ENCODE data around the gene TCIRG1. TPM values are rescaled to one million over a fixed set of nuclear protein-coding genes. Genes with fewer than 3 reads are reported as not detected.

TCIRG1 gene
- polyA plus RNA-seq, 1 experiment: 111 TPM

- Histone ChIP-seq H3K27me3 (ENCODE audit: control insufficient read depth, insufficient read depth, low read length) (no peaks in the 10 kb centered on the region), H3K4me3 (ENCODE audit: low read depth, low read length) (no peak overlapping the region), H3K36me3 (ENCODE audit: control insufficient read depth, insufficient read depth, low read length) (peaks cover 35% of the 10 kb centered on the region)
- ChIA-PET CTCF (interaction anchor here (0.9 to 3.0 kb wide), 4 partner anchors 11 to 169 kb away, joined by 3 to 13 read pairs (median 3); partner anchors contain the start of gene ALDH3B1), POLR2A (interaction anchor here (0.8 kb wide), 1 partner anchor 32 kb away, joined by 4 read pairs; no protein-coding TSS in a partner anchor)
- no peak for DNase-seq (ENCODE audit: low read depth)
- TF ChIP-seq, protein P1, sequence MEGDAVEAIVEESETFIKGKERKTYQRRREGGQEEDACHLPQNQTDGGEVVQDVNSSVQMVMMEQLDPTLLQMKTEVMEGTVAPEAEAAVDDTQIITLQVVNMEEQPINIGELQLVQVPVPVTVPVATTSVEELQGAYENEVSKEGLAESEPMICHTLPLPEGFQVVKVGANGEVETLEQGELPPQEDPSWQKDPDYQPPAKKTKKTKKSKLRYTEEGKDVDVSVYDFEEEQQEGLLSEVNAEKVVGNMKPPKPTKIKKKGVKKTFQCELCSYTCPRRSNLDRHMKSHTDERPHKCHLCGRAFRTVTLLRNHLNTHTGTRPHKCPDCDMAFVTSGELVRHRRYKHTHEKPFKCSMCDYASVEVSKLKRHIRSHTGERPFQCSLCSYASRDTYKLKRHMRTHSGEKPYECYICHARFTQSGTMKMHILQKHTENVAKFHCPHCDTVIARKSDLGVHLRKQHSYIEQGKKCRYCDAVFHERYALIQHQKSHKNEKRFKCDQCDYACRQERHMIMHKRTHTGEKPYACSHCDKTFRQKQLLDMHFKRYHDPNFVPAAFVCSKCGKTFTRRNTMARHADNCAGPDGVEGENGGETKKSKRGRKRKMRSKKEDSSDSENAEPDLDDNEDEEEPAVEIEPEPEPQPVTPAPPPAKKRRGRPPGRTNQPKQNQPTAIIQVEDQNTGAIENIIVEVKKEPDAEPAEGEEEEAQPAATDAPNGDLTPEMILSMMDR (IDR thresholded peaks at IDR 0.05; ENCODE audit: insufficient read depth, low read depth, low read length): no peak
Measured at GRCh38 chr11:68042219-68043028, 3.6 kb downstream of the TCIRG1 start.

GRCh38 chr11:68043029-68043348 is 4.2 kb downstream of the TCIRG1 start:
- H3K4me3 ChIP-seq (ENCODE audit: low read depth, low read length): no peak overlapping the region
- TF ChIP-seq, protein P1 (IDR thresholded peaks at IDR 0.05; ENCODE audit: insufficient read depth, low read depth, low read length): no peak
- DNase-seq (ENCODE audit: low read depth): no peak
- ChIA-PET POLR2A (no interaction called here), CTCF (interaction anchor here (0.8 to 3.0 kb wide), 5 partner anchors 10 to 331 kb away, joined by 3 to 13 read pairs (median 3); partner anchors contain the start of gene ALDH3B1)
- no peaks in the 10 kb centered on the region for H3K27me3 ChIP-seq (ENCODE audit: control insufficient read depth, insufficient read depth, low read length)
- H3K36me3 ChIP-seq (ENCODE audit: control insufficient read depth, insufficient read depth, low read length): peaks cover 40% of the 10 kb centered on the region

- CTCF ChIA-PET: interaction anchor here (0.8 to 1.4 kb wide), 4 partner anchors 10 to 330 kb away, joined by 3 read pairs; no protein-coding TSS in a partner anchor
- H3K36me3 ChIP-seq (ENCODE audit: control insufficient read depth, insufficient read depth, low read length): peaks cover 43% of the 10 kb centered on the region
- H3K4me3 ChIP-seq (ENCODE audit: low read depth, low read length): 0 out of 2 replicates have a peak overlapping the region, but pooled peaks have one; percentile 4
- no peaks in the 10 kb centered on the region for H3K27me3 ChIP-seq (ENCODE audit: control insufficient read depth, insufficient read depth, low read length)
- peak; percentile 24 for DNase-seq (ENCODE audit: low read depth)
- TF ChIP-seq, protein P1 (IDR thresholded peaks at IDR 0.05; ENCODE audit: insufficient read depth, low read depth, low read length): no peak
- POLR2A ChIA-PET: interaction anchor here (0.6 kb wide), 1 partner anchor 1000 kb away, joined by 21 read pairs; no protein-coding TSS in a partner anchor
Measured at GRCh38 chr11:68043349-68044144, 4.7 kb downstream of the TCIRG1 start.

DNA sequence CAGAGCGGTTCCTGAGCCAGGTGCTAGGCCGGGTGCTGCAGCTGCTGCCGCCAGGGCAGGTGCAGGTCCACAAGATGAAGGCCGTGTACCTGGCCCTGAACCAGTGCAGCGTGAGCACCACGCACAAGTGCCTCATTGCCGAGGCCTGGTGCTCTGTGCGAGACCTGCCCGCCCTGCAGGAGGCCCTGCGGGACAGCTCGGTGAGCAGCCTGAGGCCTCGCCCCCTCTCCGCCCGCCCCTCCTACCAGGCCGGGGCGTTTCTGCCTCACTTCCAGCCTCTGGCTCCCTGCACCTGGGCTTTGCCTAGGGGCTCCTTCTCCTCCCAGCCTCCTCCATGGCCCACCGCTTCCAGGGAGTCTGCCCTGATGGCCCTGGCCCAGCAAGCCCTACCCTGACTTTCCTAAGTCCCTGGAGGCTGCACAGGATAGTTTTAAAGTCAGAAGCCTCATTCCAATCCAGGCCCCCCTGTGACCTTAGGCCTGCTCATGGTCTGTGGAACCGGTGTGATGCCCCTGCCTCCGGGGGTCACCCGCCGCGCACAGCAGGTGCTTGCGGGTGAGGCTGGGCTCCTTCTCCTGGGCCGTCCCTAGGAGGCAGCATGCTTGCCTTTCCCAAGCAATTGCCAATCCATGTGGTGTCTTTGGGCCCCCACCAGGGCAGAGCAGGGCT is 5.5 kb downstream of the TCIRG1 start:
- H3K4me3 ChIP-seq (ENCODE audit: low read depth, low read length): no peak overlapping the region
- DNase-seq (ENCODE audit: low read depth): no peak
- peaks cover 48% of the 10 kb centered on the region for H3K36me3 ChIP-seq (ENCODE audit: control insufficient read depth, insufficient read depth, low read length)
- ChIA-PET CTCF (interaction anchor here (1.0 to 1.4 kb wide), 2 partner anchors 9 to 128 kb away, joined by 3 read pairs; no protein-coding TSS in a partner anchor), POLR2A (interaction anchor here (0.6 kb wide), 1 partner anchor 1000 kb away, joined by 21 read pairs; no protein-coding TSS in a partner anchor)
- TF ChIP-seq, protein P1 (IDR thresholded peaks at IDR 0.05; ENCODE audit: insufficient read depth, low read depth, low read length): no peak
- no peaks in the 10 kb centered on the region for H3K27me3 ChIP-seq (ENCODE audit: control insufficient read depth, insufficient read depth, low read length)

Data from BJ (cell line).